Right lung (tissue), 5 donors: ENCODE results near the gene GPR25. TPM values are rescaled to one million over a fixed set of nuclear protein-coding genes. Genes with fewer than 3 reads are reported as not detected.

Experiments used
- DNase-seq, 2 donors: peaks; one replicate each; pipeline ENCODE4 v3.0.0-alpha.2; 2013
- polyA plus RNA-seq, 5 donors: library from polyadenylated mRNA; unstranded; fragments of 120-200 nt; gene quantifications; one replicate each; pipeline versions ENCODE4 v1.2.1 to v1.2.3, GENCODE V29; 2013; ENCODE audit warnings: inconsistent platforms in 1 of 5, low replicate concordance in 1 of 5; ENCODE audit not compliant: insufficient read length in 5 of 5, insufficient read depth in 1 of 5

Gene GPR25
- polyA plus RNA-seq, 5 donors, result not detected

DNA sequence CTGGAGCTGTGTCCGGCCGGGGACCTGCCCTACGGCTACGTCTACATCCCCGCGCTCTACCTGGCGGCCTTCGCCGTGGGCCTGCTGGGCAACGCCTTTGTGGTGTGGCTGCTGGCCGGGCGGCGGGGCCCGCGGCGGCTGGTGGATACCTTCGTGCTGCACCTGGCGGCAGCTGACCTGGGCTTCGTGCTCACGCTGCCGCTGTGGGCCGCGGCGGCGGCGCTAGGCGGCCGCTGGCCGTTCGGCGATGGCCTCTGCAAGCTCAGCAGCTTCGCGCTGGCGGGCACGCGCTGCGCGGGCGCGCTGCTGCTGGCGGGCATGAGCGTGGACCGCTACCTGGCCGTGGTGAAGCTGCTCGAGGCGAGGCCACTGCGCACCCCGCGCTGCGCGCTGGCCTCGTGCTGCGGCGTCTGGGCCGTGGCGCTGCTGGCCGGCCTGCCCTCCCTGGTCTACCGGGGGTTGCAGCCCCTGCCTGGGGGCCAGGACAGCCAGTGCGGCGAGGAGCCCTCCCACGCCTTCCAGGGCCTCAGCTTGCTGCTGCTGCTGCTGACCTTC is 412 bp downstream of the GPR25 start:
- DNase-seq, result peak in 1 of 2 donors; percentile 29

DNA sequence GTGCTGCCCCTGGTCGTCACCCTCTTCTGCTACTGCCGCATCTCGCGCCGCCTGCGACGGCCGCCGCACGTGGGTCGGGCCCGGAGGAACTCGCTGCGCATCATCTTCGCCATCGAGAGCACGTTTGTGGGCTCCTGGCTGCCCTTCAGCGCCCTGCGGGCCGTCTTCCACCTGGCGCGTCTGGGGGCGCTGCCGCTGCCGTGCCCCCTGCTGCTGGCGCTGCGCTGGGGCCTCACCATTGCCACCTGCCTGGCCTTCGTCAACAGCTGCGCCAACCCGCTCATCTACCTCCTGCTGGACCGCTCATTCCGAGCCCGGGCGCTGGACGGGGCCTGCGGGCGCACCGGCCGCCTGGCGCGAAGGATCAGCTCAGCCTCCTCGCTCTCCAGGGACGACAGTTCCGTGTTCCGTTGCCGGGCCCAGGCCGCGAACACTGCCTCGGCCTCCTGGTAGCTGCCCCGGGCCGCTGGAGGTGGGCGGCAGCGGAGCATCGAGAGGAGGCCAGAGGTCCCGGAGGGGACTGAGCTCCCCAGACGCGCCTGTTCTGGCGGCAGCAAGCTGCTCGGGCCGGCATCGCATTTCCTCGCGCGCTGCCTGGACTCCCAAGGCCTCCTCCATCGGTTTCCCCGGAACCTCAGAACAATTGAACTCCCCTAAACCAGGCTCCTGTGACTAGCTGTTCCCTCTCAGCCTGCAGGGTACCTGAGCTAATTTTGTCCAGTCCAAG is 1.1 kb downstream of the GPR25 start:
- DNase-seq, result no peak

DNA sequence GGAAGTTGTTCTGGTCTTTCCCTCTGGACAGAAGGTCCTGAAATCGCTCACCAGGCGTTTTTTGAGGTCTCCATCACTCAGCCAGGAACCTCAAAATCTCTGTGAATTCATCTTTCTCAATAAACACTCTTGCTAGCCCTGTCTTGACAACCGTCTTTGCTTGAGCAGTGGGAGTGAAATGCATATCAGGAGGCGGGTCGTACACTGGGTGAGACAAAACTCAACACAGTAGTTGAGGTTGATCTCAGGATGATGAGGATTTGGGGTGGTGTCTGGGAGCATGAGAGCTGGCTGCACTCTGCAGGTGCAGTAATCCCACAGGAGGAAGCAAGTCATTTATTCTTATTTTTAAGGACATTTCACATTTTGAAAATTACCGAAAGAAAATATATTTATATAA is 1.9 kb downstream of the GPR25 start:
- DNase-seq, result no peak

DNA sequence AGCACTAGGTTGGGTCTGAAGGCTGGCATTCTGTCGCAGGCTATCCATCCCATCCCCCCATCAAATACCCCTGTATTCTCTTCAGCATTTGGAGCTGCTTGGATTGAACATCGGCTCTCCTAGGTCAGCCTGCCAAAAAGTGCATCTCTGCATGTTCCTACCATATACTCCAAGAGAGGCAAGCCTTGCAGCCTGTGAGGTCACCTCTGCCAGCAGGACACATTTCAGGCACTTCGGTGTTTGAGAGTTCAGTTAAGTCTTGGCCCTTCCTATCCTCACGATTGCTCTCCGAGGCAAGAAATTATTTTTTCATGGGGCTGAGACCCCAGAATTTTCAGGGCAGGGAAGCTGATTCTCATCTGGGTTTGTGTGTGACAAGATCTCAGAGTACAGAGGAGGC is 2.6 kb downstream of the GPR25 start:
- no peak for DNase-seq

DNA sequence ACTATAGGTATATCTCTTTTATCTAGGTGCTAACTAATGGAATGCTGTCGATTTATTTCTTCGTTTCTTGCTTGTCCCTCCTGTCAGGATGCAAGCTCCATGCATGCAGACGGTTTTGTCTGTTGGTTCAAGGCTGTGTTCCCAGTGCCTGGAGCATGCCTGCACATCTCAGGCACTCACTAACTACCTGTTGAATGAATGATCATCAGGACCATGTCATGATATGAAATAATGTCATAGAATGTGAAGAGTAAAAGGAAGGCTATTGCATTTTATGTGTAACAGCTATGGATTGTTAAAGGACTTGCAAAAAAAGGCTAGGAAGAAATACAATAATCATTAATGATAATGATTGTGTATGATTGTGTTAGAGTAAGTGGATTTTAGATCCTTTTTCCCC is 4.2 kb downstream of the GPR25 start:
- DNase-seq, result no peak

DNA sequence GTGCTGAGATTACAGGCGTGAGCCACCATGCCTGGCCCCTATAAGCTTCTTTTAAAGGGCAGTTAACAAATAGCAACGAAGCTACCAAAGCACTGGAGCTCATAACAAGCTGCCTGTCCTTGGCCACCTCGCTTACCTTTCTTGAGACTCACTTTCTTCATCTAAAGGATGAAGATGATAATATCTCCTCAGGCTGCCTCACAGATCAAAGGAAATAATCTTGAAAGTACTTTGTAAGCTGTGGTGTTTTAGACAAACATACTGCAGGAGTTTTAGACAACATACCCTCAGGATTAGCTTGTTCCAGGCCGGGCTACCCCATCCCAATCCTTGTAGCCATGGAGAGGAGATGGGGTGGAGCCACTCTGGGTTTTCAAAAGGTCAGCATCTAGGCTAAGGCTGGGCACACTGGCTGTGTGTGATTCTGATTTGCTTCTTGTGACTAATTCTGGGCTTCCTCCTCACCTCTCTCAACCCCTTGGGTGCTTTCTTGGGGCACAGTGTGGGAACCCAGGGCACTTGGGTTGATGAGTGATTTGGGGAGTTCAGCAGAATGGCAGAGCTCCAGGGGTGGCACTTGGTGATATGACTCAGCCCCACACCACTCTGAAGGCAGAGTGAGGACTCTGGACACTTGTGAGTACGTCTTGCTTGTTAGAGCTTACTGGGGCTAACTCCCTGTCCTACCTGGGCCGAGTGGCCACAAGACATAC is 5.2 kb downstream of the GPR25 start:
- DNase-seq, result no peak

DNA sequence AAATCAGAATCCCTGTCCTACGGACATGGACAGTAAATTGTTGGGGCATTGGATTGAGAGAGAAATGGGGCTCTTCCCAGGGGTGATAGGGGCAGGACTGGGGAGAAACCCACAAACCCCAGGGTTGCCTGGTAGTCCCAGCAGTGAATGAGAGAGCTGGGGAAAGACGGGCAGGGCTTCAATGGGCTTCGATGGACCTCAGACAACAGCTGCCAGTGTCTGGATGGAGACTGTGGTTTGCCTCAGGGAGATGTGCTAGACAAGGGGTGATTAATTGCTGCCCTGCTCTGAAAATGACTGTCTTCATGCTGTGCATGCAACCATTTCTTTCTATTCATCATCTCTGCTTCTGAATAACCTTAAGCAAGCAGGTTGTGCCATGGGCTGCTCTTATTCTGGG is 7.4 kb downstream of the GPR25 start:
- no peak for DNase-seq

DNA sequence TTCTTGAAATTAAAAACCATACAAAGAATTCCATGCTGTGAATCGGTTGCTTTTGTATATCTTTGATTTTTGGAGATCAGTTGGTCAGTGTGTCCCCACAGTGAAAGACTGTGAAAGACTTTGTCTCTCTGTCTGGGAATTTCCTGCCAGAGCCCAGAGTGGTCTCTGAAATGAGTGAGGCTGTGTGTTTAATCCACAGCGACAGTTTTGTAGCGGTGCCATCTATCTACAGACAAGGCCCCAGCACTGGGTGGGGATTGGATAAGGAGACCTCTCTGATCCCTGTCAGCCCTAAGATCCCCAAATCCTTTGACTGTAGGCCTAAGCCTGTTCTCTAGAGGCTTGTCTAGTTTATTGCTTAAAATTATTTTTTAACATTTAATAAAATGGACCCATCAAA is 10.3 kb downstream of the GPR25 start:
- no peak for DNase-seq

DNA sequence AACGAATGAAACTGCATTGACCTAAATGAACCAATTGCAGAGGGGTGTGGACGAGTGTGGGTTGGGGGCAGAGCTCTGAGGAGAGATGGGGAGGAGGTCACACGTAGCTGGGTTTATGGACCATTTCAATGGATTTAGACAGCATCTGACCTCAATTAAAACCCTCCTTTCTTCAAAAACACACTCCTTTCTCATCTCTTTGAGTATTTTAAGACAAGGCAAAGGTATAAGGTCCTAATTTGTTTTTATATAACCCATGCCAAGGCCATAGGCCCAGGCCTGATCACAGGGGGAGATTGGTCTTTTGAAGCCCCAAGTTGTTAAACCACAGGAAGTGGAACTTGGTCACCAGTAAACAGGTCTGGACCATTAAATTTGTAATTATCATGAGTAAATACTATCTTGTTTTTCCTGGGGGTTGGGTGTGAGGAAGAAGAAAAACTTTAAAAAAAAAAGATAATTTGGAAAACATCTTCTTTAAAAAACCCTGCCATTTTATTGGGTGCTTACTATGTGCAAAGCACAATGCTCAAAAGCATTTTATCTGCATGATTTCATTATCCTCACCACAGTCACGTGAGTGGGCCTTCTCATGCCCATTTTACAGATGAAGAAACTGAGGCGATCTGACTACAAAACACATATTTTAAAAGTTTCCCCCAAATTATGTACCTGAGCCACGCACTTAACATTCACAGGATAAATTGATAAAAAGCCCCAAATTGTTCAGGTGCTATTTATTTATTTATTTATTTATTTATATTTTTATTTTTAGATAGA is 13.0 kb downstream of the GPR25 start:
- DNase-seq, result no peak

DNA sequence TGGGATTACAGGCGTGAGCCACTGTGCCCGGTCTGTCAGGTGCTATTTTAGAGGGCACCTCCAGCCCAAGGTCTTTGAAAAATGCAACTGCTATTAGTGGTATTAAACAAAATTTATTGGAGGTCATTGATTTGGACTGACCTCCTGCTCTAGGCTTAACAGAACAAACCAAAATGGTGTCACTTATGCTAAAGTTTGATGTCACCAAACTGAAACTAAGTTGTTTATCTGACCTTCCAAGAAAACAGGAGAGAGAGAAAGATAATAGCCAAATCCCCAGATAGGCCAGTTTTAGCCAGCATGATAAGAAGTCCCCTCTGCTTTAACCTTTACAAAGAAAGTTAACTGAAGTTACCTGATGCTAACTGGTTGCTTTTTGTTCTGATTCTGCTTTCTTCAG is 13.8 kb downstream of the GPR25 start:
- DNase-seq, result no peak

DNA sequence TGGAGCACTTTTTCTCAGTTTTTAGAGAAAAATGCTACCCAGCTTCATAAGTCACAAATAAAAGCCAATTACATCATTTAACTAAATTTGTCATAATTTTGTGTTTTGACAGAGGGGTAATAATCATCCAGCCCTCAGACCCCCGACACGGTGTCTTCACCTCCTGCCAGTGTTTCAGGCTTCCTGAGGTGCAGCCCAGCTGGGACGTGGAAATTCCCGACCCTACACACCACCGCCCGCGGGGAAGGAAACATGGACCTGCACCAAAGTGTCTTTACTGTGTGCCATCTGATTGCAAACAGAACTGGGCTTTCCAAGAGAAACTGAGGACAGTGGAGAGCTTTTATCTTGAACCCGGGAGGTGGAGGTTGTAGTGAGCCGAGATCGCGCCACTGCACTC is 14.3 kb downstream of the GPR25 start:
- DNase-seq, result no peak

DNA sequence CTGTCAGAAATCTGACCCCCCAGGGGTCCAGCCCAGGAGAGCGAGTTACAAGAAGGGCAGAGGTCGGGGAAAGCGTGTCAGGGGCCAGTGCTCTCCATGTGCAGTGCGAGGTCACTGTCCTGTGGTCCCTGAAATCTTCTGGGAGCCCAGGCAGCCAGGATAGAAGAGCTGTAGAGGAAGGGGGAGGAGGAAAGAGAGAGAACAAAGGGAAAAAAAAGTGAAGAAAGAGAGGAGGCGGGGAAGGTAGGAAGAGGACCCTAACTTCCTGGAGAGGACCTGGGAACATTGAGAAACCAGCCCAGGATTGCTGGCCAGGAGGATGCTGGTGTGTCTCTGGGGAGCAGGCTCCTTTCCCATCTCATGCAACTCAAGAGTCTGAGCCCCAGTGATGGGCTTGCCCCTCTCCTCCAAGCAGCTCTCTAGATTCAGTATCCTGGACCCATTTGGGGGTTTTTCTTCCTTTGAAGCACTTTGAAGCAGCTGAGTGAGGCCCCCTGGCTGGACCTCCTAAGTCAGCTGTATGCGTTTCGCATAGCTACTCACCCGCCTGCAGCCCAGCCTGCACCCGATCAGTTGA is 15.1 kb downstream of the GPR25 start:
- no peak for DNase-seq

DNA sequence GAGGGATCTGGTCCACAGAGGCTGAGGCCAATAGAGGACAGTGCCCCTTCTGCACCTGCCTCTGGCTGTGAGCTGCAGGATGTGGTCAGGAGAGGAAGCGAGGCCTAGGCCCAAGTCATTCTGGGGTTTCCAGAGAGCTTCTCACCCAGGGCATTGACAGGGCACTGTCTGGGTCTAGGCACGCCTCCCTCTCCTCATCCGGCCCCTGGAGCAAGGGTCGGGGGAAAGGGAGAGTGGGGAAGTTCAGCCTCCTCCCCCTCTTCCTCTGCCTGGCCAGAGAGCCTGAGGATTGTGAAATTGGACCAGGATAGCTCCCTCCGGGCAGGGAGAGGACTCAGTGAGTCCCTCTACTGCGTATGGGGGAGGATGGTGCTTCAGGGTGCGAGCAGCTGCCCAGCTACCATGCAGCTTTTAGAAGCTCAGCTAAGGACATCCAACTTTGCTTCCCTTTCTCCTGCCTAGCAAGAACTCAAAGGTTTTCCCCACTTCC is 15.6 kb downstream of the GPR25 start:
- no peak for DNase-seq

DNA sequence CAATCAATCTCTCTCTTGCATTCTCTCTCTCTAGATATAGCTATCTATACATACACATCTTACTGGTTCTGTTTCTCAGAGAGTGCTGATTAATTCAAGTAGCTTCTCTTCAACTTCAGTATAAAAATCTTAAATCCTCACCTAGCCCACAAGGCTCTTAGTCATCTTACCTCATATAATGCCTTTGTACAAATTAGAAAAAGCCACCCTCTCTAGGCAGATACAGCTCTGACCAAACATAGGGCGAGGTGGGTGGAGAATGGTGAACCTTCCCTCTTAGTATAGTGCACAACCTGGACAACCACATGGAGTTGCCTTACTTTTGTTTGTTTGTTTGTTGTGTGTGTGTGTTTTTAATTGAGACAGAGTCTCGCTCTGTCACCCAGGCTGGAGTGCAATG is 16.8 kb downstream of the GPR25 start:
- DNase-seq, result no peak

DNA sequence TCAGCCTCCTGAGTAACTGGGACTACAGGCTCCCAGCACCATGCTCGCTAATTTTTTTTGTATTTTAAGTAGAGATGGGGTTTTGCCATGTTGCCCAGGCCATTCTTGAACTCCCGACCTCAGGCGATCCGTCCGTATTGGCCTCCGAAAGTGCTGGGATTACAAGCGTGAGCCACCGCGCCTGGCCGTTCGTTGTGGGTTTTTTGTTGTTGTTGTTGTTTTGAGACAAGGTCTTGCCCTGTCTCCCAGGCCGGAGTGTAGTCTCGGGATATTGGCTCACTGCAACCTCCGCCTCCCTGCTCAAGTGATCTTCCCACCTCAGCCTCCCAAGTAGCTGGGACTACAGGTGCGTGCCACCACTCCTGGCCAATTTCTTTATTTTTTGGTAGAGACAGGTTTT is 17.2 kb downstream of the GPR25 start:
- DNase-seq, result no peak

DNA sequence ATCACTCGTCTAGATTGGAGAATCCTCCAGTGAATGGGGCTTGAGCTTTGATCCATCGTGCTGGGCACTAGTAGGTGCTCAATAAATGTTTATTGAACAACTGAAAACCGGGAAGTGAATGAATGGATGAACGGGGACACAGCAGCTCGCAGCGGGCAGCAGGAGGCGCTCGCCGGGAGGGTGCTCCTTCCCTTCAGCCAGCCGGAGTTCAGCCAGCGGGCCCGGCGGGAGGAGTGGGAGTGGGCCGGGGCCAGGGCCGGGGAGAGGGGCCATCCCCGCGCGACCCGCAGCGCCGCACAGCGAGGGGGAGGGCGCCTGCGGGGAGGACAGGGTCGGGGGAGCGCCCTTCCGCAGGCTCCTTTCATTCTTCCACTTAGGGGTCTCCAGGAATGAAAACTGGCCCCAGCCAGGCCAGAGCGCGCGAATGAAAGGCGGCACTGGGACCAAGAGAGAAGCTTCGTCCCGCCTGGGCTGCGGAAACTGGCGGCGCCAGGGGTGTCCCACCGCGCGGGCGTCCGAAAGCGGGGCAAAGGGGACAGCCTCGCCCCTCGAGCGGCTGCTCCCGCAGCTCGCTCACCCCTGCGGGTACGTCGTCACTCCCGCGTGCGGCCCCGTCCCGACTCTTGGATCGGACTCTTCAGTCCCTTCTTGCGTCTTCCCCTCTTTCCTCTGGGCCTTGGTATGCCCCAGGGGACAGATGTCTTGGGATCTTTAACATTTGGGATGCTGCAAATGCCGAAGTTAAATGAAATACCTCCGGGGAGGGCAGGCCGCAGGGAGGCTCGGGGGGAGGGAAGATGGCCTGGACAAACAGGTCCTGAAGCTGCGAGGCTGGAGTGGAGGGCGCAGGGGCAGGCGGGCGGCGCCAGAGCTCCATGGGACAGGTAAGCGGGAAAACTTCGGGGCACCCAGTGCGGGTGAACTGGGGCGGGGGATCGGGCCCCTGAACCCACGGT is 18.3 kb downstream of the GPR25 start:
- DNase-seq, result peak; percentile 71 to 79

DNA sequence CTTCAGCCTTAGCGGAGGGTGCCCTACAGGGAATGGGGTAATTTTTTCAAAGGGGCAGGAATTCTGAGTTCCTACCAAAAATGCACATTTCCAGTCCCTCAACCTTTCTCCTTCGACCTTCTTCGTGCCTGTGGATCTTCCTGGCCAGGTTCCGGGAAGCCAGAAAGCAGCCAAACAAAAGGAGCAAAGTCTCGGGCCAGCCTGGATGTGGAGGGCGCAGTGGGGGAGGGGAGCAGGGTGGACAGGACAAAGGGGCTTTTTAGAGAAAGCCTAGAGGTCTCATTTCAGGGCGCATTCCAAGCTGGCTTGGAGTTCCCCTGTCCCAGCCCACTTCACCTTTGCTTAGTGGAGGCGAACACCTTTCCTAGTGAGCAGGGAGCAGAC is 19.0 kb downstream of the GPR25 start:
- no peak for DNase-seq

DNA sequence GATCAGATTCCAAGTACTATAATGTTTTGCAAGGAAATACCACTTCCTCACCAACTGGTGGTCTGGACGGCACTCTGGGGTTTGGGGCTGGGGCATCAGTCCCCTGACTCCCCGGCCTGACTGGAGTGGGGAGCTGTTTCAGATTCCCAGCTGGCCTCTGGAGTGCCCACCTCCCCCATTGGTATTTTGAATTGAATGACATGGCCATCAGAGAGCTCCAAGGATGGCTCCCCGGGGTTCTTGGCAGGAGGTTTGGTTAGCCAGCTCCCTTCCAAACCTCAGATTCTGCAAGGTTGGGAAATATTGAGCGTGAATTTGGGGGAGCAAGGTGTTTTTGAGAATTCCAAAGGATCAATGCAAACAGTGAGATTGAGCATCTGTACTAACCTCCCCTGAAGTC is 19.8 kb downstream of the GPR25 start:
- no peak for DNase-seq

DNA sequence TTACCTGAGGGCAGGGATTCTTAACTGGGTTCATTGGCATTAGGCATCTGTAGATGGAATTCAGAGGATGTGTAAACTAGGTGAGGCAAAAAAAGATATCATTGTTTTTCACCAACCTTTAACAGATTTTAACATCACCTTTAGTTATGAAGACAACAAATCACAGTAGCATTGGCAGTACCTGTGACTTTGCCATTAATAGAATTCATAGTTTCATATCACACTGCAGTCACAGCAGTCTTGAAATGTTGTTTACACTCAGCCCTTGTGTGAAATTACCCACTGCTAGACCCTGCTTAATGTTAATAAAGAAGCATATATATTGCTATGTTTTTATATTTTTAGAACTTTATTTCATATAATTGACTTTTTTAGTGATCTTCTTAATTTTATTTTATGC is 20.2 kb downstream of the GPR25 start:
- DNase-seq, result no peak

DNA sequence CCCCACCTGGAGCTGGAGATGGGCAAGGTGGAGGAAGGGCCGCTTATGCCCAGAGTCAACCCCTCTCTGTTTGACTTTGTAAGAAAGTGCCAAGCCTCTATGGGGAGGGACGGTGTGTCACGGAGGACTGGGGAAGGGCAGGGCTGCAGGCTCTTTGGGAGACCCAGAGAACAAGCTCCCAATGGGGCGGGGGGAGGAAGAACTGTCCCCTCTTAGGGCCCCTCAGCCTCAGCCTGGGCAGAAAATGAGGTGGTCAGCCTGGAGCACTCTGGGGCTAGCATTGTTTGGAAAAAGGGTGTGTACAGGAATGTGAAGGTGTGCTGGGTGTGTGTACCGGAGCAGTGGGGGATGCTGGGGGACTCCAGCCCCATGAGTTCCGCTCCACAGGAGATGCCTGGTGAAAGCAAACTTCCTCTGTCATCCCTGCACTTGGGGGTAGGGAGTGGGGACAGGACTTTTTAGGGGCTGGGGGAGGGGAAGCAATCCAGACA is 20.7 kb downstream of the GPR25 start:
- DNase-seq, result no peak
